ENCODE results near the gene RNF38.

DNA sequence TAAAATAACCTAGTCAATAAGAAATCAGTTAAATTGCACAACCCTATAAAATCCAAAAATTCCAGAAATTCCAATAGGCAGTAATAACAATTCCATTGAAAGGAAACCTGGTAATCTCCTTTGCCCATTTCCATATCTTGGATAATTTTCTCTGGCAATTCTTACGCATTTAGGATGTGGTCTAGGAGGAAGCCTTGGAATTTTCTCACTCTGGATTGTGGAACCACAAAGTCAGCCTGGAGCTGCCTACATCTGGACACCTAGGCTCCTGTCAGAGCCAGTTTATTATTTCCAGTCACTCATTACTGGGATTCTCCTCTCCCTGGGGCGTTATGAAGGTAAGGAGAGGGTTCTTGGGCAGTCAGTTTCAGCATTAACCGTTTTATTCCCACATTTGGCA lies 101.5 kb downstream of the RNF38 start:
- TF ChIP-seq, protein P1, sequence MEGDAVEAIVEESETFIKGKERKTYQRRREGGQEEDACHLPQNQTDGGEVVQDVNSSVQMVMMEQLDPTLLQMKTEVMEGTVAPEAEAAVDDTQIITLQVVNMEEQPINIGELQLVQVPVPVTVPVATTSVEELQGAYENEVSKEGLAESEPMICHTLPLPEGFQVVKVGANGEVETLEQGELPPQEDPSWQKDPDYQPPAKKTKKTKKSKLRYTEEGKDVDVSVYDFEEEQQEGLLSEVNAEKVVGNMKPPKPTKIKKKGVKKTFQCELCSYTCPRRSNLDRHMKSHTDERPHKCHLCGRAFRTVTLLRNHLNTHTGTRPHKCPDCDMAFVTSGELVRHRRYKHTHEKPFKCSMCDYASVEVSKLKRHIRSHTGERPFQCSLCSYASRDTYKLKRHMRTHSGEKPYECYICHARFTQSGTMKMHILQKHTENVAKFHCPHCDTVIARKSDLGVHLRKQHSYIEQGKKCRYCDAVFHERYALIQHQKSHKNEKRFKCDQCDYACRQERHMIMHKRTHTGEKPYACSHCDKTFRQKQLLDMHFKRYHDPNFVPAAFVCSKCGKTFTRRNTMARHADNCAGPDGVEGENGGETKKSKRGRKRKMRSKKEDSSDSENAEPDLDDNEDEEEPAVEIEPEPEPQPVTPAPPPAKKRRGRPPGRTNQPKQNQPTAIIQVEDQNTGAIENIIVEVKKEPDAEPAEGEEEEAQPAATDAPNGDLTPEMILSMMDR (IDR thresholded peaks at IDR 0.05): no peak
- TF ChIP-seq POLR2A (IDR thresholded peaks at IDR 0.05): no peak
